Stimulated activated CD4-positive, alpha-beta T cell treated with anti-CD3 and anti-CD28 coated beads, Interleukin-1b, Interleukin-23, amount 100 ng/mL, for 24 hours (primary cell): ENCODE data around the gene ETV3.
"Not testable (repeated sequence)": the region's sequence is repeated elsewhere in the genome, so short reads cannot be mapped to it uniquely, and the experiment has no call there.

Experiments
- DNase-seq, 4 experiments: peaks; one replicate each; pipeline ENCODE4 v3.0.0-alpha.2; 2020; ENCODE audit warnings: low read depth in 4 of 4, low spot score in 1 of 4

The ETV3 gene

DNA sequence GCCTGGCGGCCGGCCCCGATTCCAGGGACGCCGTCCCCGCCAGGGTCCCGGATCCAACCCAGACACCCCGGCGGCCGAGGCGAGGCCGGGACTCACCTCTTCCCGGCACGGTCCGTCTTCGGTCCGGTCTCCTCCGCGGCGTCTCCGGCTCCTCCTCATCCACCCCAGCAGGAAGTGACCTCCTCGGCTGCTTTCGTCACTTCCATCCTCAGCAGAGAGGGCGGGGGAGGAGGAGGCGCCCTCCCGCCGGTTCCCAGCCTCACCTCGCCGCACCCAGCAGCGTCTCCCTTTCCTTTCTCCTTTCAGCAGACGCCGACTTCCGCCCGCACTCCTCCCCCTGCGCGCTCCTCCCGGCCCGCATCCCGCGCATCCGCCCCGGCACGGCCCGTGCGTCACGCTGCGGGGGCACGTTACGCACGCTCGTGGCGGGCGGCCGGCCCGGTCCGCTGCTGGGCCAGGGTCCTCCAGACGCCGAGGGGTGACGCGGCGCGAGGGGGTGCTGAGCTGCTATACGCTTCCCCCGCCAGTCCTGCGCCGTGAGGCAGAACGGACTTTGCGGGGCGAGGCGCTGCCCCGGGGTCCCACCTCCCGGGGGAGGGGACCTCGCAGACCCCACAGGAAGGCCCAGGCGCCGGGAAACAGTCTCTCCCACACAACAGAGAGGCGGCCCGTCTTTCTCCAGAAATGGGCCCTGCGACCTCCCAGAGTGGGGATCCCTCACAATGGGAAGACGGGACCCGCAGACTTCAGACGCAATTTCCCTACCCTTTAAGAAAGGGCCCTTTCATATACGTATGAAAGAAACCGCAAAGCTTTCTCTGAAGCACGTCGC is at the start of gene ETV3:
Gene ETV3, minus strand, starts transcription at position 176 of the 832 bp plus-strand sequence. CDS start 2,043 bp downstream, outside the sequence.
- peak; percentile 48 to 83 (median 69) for DNase-seq

DNA sequence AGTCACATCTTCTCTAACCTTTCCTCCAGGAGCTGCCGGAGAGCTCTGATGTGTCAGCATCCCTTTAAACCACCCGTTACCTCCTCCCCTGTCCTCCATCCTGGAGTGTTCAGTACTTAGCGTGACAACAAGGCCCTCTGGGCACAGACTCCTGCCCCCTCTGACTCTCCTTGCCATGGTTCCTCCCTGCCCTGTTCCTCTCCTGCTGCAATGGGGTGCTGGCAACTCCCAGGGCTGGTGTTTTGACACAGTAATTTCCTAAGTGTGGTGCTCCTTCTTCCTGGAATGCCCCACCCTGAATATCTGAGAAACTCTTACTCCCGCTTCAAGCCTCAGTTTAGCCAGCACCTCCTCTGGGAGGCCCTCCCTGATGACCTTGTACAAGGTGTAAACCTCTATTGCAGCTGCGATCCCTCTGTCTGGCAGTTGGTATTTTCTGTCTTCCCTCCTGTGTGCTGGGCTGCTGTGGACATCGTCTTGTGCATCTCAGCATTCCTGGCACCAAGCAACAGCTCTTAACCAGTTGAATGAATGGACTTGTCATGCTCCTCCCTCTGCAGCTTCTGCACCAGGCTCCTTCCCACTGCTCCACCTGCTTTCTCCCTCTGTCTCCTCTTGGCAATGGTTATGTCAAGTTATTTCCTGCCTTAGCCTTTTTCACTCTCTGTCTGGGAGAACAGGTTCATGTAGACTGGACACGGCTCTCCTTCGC is 48.2 kb upstream of the ETV3 start:
- no peak for DNase-seq

GRCh38 chr1:157183870-157184269 is 45.7 kb upstream of the ETV3 start:
- DNase-seq, result no peak

DNA sequence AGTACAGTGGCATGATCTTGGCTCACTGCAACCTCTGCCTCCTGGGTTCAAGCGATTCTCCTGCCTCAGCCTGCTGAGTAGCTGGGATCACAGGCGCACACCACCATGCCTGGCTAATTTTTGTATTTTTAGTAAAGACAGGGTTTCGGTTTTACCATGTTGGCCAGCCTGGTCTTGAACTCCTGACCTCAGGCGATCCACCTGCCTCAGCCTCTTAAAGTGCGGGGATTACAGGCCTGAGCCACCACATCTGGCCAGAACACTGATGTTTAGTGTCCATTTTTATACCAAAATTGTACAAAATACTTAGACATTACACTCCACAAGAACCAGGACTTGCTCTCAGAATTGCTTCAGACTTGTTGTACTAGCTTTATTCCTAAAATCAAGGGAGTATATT is 44.2 kb upstream of the ETV3 start:
- DNase-seq, result not testable (repeated sequence)

DNA sequence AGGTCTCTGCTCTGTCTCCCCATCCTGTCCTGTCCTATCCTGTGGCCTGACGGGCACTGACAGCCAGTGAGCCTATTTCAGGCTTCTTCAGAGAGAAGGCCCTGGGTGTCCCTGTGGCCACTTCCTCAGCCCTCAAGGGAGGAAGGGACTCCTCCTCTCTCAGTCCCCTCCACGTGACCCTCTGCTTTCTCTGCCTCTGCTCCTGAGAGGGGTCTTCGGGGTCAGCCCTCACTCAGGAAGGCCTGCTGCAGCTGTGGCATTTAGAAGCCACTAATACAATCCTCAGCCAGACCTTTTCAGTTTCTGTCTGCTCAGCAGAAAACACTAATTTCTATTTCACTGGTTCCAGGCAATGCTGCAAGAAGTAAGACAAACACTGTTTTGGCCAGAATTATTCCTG is 43.6 kb upstream of the ETV3 start:
- no peak for DNase-seq

DNA sequence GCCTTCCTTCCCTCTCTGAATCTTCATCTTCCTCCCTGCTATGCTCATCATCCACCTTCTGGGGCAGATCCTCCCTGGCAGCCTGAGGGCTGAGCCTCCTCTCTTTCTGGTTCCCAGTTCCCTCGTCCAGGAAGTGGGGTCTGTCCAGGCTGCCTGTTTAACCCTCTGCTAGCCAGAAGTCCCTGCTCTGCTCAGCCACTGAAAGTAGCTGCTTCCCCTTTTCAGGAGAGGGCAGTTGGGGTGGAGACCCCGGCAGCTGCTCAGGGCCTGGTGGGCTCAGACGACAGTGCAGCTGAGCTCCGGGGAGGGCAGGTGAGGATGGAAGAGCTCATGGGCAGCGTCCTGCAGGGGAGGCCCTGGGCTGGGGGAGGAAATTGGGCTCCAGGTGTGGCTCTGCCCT is 43.1 kb upstream of the ETV3 start:
- DNase-seq, result no peak

GRCh38 chr1:157178490-157178889 is 40.3 kb upstream of the ETV3 start:
- DNase-seq, result no peak

DNA sequence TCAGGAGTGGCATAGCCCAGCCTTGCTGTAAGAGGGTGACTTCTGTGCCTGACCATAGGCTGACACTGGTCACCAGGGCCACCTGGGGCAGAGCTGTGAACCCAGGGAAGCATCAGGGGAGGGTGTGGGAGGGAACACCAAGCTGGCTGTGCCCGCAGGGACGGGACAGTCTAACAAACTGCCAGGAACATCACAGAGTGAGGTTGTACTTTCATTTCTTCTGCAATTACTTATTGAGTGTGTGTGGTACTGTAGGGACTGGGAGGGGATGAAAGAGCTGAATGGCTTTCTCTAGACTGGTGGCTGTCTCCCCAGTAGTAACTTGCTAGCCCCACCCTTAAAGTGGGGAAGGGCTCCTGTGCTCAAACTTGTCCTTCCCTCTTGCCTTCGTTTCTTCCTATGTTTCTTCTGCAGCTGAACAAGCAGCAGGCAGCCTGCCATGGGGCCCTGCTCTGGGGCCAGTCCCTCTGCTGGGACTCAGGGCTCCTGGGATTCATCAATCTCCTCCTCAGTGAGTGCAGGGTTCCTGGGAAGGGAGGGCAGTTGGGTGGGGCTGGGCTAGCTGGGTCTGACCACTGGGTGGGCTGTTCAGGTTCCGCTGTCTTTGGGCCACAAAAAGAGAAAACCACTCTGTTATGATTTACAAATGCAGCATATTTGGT is 39.7 kb upstream of the ETV3 start:
- DNase-seq, result no peak

GRCh38 chr1:157176591-157177121 is 38.5 kb upstream of the ETV3 start:
- no peak for DNase-seq

- DNase-seq, result no peak
Observed at GRCh38 chr1:157176016-157176415, 37.8 kb upstream of the ETV3 start.

DNA sequence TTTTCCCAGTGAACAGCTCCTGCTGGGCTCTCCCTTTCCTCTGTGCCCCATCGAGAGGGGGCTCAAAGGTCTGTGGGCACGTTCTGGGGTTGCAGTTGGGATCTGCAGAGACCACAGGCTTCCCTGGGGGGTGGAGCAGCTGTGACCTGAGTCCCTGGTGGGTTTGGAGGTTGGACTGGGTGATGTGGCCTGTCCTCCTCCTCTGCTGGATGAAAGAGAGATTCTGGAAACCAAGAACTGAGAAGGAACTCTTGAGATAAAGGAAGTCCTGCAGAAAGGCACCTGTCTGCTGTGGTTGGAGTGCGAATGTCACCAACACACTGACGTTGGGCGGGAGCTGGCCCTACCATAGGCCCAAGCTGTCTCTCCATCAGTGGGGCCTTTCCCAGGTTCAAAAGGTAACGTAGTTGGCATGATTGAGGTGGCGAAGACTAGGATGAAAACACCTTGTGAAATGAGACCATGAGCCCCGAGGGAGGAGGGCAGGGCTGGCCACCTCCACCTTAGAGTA is 35.8 kb upstream of the ETV3 start:
- no peak for DNase-seq

DNA sequence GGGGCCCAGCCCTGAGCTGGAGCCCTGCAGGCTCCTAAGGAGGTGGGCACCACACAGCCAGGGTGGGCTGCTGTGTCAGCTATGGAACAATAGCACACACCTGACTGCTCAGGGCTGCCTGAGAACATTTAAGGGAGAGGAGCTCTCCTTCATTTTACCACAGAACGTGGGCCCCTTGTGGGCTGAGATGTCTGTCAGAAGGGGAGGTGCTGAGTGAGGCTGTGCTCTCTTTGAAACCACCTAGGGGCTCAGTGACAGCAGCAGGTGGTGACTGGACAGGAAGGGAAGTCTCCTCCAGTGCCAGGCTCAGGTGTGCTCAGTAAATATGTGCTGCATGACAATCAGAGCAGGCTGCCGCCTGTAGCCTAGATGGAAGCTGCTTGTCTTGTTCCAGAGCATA is 35.0 kb upstream of the ETV3 start:
- DNase-seq, result not testable (repeated sequence)

- not testable (repeated sequence) for DNase-seq
Observed at GRCh38 chr1:157172591-157172990, 34.4 kb upstream of the ETV3 start.

- DNase-seq, result not testable (repeated sequence)
Observed at GRCh38 chr1:157171903-157172503, 33.8 kb upstream of the ETV3 start.

DNA sequence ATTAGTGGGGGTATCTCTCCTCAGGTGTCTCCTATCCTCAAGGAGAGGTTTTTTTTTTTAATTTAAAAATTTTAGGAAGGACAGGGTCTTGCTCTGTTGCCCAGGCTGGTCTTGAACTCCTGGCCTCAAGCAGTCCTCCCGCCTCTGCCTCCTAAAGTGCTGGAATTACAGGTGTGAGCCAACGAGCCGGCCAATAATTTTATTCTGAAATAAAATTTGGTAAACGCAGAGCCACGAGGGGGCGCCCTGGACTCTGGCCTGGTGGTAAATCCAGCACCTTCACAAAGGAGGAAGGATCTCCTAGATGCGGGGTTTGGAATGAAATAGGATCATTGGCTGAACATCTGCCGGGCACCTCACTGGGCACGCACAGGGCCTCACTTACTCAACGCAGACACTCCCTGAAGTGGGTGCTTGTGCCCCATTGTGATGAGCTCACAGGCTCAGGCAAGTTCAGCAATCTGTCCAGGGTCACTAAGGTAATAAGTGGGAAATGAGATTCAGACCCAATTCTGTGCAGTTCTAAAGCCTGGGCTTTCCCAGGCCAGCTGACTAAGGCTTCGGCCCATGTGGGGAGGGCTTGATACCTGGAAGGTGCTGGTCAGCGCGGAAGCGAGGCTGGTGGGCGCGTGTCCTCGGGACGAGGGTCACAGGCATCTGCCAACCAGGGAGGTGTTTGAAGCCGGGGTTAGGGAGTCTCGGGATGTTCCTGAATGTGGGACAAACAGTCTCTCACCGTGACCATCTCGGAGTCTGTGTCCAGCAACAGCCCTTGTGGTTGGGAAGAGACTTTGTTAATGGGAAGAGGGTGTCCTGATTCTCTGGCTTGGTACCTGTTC is 32.7 kb upstream of the ETV3 start:
- DNase-seq, result peak in 3 of 4 experiments; percentile 10 to 32 (median 13)

DNA sequence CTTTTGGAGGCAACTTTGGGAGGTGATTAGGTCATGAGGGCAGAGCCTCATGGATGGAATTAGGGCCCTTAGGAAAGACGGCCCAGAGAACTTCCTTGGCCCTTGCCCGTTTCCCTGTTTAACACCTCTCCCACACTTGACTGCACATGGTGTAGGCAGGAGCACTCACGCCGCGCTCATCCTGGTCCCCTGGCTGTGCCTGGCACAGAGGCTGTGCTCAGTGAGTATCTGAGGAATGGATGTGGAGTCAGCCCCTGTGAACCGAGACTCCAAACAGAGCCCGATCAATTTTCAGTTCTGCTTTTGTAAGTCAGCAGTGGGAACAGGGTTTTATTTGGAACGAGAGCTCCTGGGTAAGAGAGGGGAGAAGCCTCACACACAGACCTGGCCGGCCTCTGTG is 29.8 kb upstream of the ETV3 start:
- no peak for DNase-seq

GRCh38 chr1:157167437-157167836 is 29.2 kb upstream of the ETV3 start:
- no peak for DNase-seq

GRCh38 chr1:157166590-157166989 is 28.4 kb upstream of the ETV3 start:
- no peak for DNase-seq

DNA sequence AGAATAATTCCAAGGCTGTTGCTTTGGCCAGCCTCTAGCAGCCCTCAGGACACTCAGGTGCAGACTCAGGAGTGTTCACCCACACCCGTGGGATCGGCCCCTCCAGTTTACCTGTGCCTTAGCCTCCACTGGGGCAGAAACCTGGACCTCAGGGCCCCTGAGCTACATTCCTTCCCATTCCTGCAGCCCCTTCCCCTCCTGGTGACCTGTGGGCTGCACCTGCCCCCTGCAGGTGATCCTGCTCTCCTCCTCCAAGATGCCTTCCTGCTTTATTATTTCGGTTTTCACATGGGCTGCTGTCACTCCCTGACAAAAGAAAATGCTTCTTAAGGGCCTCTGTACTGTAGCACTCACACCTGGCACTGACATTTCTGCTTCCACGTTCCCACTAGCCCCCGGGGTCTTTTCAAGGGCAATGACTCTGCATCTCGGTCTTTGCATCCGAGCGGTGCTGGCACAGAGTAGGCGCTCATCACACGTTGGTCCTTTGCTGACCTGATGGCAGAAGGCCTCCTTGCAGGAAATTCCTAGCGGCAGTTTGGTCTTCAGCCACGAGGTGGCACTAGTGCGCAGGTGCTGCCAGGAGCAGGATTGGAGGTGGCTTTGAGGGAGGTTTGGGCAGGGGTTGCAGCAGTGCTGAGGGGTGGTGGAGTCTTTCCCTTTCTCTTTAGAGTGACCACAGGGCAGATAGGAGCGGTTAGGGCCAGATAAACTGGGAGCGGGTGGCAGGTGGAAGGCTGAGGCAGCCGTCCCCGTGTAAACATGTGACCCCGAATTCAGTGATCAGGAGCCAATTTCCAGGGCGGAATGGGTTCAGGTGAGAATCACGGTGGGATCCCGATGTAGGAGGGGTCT is 25.3 kb upstream of the ETV3 start:
- DNase-seq, result peak; percentile 42 to 70 (median 60)
